B cell (primary cell): ENCODE data around the gene DUSP11. TPM values are rescaled to one million over a fixed set of nuclear protein-coding genes. Genes with fewer than 3 reads are reported as not detected.
"Not testable (repeated sequence)": the region's sequence is repeated elsewhere in the genome, so short reads cannot be mapped to it uniquely, and the experiment has no call there.

Experiments used
- ATAC-seq: fragments of 200-7000 bp; cut with Tn5 transposase; one replicate; pipeline ENCODE4 v1.10.0; 2021; ENCODE audit warnings: low read depth, mild to moderate bottlenecking, moderate number of reproducible peaks, moderate library complexity
- CTCF ChIA-PET: fragments of 350-600 bp; sonication (Branson Sonifier 250); formaldehyde crosslinking; loops from one replicate; lab custom pipeline; 2021; ENCODE audit warnings: antibody characterized with exemption, inconsistent platforms; lab: Charles Lee
- POLR2A ChIA-PET: fragments of 350-600 bp; sonication (Branson Sonifier 250); formaldehyde crosslinking; loops from one replicate; lab custom pipeline; 2021; ENCODE audit warnings: antibody characterized with exemption; lab: Charles Lee
- DNase-seq: peaks from one replicate; pipeline ENCODE4 v3.0.0; 2013
- H2AFZ ChIP-seq: 2 replicates; pipeline ENCODE4 v1.6.1; 2012; ENCODE audit warnings: mild to moderate bottlenecking, low read depth, low read length; ENCODE audit not compliant: insufficient read depth, poor library complexity, severe bottlenecking
- H3K27ac ChIP-seq, 2 donors: 1 replicate in 1 of 2; 2 replicates in 1 of 2; pipeline ENCODE4 v1.5.1; 2012 to 2013; ENCODE audit warnings: low read length in 2 of 2, mild to moderate bottlenecking in 2 of 2, moderate library complexity in 1 of 2
- H3K27me3 ChIP-seq, 4 experiments: fragments of 200-600 bp in 1 of 4; sonication (generic) in 1 of 4; replicated peaks in 1 of 4; 1 replicate in 2 of 4; 2 replicates in 2 of 4; pipeline versions ENCODE4 v1.6.1 to v1.7.0; 2013 to 2016; ENCODE audit warnings: low read length in 3 of 4, mild to moderate bottlenecking in 2 of 4, mixed read lengths in 1 of 4, moderate library complexity in 1 of 4; ENCODE audit not compliant: insufficient read depth in 4 of 4, control insufficient read depth in 3 of 4; ENCODE audit errors: control extremely low read depth in 1 of 4
- H3K36me3 ChIP-seq, 2 experiments: replicated peaks in 1 of 2; 1 replicate in 1 of 2; 2 replicates in 1 of 2; pipeline versions ENCODE4 v1.6.1 to v1.7.1; 2013; ENCODE audit warnings: low read length in 1 of 2; ENCODE audit not compliant: insufficient read depth in 2 of 2, control insufficient read depth in 1 of 2; ENCODE audit errors: control extremely low read depth in 1 of 2, extremely low read depth in 1 of 2
- H3K4me1 ChIP-seq, 2 donors: fragments of 200-600 bp in 1 of 2; sonication (generic) in 1 of 2; 1 replicate in 1 of 2; 2 replicates in 1 of 2; pipeline versions ENCODE4 v1.5.1 to v1.6.1; 2013 to 2017; ENCODE audit warnings: low read length in 2 of 2; ENCODE audit not compliant: control insufficient read depth in 2 of 2, insufficient read depth in 2 of 2
- H3K4me2 ChIP-seq: replicated peaks from 2 replicates; pipeline ENCODE3; 2012; ENCODE audit warnings: mild to moderate bottlenecking, low read depth, low read length; ENCODE audit not compliant: poor library complexity, severe bottlenecking
- H3K4me3 ChIP-seq, 5 experiments: fragments of 200-600 bp in 1 of 5; sonication (generic) in 1 of 5; 1 replicate in 3 of 5; 2 replicates in 2 of 5; pipeline versions ENCODE4 v1.5.1 to v1.7.0; 2011 to 2016; ENCODE audit warnings: low read length in 4 of 5, mild to moderate bottlenecking in 4 of 5, low read depth in 2 of 5, control low read depth in 1 of 5, moderate library complexity in 1 of 5; ENCODE audit not compliant: insufficient read depth in 1 of 5; ENCODE audit errors: control extremely low read depth in 1 of 5, extremely low read depth in 1 of 5
- H3K79me2 ChIP-seq: fragments of 200-600 bp; sonication (generic); one replicate; pipeline ENCODE4 v1.6.0; 2016; ENCODE audit warnings: low read length; ENCODE audit not compliant: control insufficient read depth, insufficient read depth
- H3K9ac ChIP-seq: fragments of 200-600 bp; sonication (generic); 2 replicates; pipeline ENCODE4 v1.6.1; 2017; ENCODE audit warnings: mild to moderate bottlenecking, low read length, moderate library complexity
- H3K9me3 ChIP-seq, 3 donors: one replicate each; pipeline versions ENCODE4 v1.6.1 to v1.7.1; 2013; ENCODE audit warnings: low read length in 2 of 3; ENCODE audit not compliant: control insufficient read depth in 2 of 3, insufficient read depth in 1 of 3; ENCODE audit errors: control extremely low read depth in 1 of 3
- H4K20me1 ChIP-seq: 2 replicates; pipeline ENCODE4 v1.6.0; 2012; ENCODE audit warnings: mild to moderate bottlenecking, low read length; ENCODE audit not compliant: insufficient read depth, control insufficient read depth, poor library complexity, severe bottlenecking
- H3K27ac Mint-ChIP-seq: one replicate; pipeline ENCODE4 v1.8.0; 2021; ENCODE audit warnings: mixed read lengths
- H3K27me3 Mint-ChIP-seq: one replicate; pipeline ENCODE4 v1.8.0; 2021; ENCODE audit warnings: mixed read lengths
- H3K4me1 Mint-ChIP-seq: one replicate; pipeline ENCODE4 v1.8.0; 2021; ENCODE audit warnings: mixed read lengths
- H3K4me3 Mint-ChIP-seq: one replicate; pipeline ENCODE4 v1.8.0; 2021; ENCODE audit warnings: mixed read lengths
- H3K9me3 Mint-ChIP-seq: one replicate; pipeline ENCODE4 v1.8.0; 2022; ENCODE audit warnings: mixed read lengths; ENCODE audit not compliant: insufficient read depth
- CTCF ChIP-seq: fragments of 200-600 bp; IDR thresholded peaks from one replicate; pipeline ENCODE4 v1.8.0; 2022; ENCODE audit warnings: antibody characterized with exemption, mild to moderate bottlenecking
- EZH2 ChIP-seq: IDR thresholded peaks from 2 replicates; pipeline ENCODE4 v1.6.1; 2012; ENCODE audit warnings: borderline replicate concordance, low read depth, mild to moderate bottlenecking, moderate library complexity, low read length; ENCODE audit not compliant: insufficient read depth, poor library complexity, severe bottlenecking
- WGBS: methylation state at CpG from one replicate; pipeline ENCODE4 v1.1.5; 2013; ENCODE audit warnings: missing lambda C conversion rate; ENCODE audit not compliant: insufficient coverage; 5-methylcytosine and 5-hydroxymethylcytosine counted together
- intact Hi-C: fragments of 100-400 bp; cut with micrococcal nuclease; formaldehyde crosslinking; loops from one replicate; pipeline ENCODE4 v1.10.0; 2022
- polyA plus RNA-seq: library from polyadenylated mRNA; depleted of rRNA; stranded (reverse); fragments of >200 nt; gene quantifications from 2 replicates; pipeline ENCODE4 v1.2.3, GENCODE V29; 2012
- total RNA-seq, 2 donors: library from RNA; stranded (reverse); fragments of 120-200 nt in 1 of 2; gene quantifications; 1 replicate in 1 of 2; 2 replicates in 1 of 2; pipeline versions ENCODE4 v1.2.3 to v1.2.4, GENCODE V29; 2013 to 2022

DUSP11 gene
- total and polyA plus RNA-seq, 2 donors (not counting 1 experiment from before 2014, with no cell fraction given) = 16.0 to 42.2 TPM

- no peaks in the 10 kb centered on the region for H3K4me1 ChIP-seq
- no peaks in the 10 kb centered on the region for H3K9me3 Mint-ChIP-seq
- no peak for ATAC-seq
- H3K27ac ChIP-seq = no peak overlapping the region
- H4K20me1 ChIP-seq = no peaks in the 10 kb centered on the region
- no peak overlapping the region for H2AFZ ChIP-seq
- no peak overlapping the region for H3K4me3 Mint-ChIP-seq
- H3K79me2 ChIP-seq = no peaks in the 10 kb centered on the region
- intact Hi-C loops = no loop called here
- no peak for TF ChIP-seq EZH2
- no peak for TF ChIP-seq CTCF
- no peak overlapping the region for H3K4me3 ChIP-seq
- H3K27ac Mint-ChIP-seq = no peak overlapping the region
- DNase-seq = no peak
- H3K9ac ChIP-seq = no peak overlapping the region
- H3K27me3 ChIP-seq = peaks cover 0 to 7% (median 0%) of the 10 kb centered on the region in 4 experiments
- ChIA-PET CTCF (interaction anchor here (2.3 kb wide), 1 partner anchor 12 kb away, joined by 10 read pairs; no protein-coding TSS in a partner anchor), POLR2A (no interaction called here)
- no peaks in the 10 kb centered on the region for H3K4me1 Mint-ChIP-seq
- H3K36me3 ChIP-seq = no peaks in the 10 kb centered on the region
- no peaks in the 10 kb centered on the region for H3K9me3 ChIP-seq
- no peak overlapping the region for H3K4me2 ChIP-seq
- peaks cover 13% of the 10 kb centered on the region for H3K27me3 Mint-ChIP-seq
These were observed 32.7 kb upstream of the DUSP11 start for GRCh38 chr2:73812635-73813034.

GRCh38 chr2:73811878-73812277 is 32.0 kb upstream of the DUSP11 start:
- Histone ChIP-seq H3K9me3 (no peaks in the 10 kb centered on the region), H3K9ac (no peak overlapping the region), H4K20me1 (no peaks in the 10 kb centered on the region), H3K36me3 (no peaks in the 10 kb centered on the region), H3K27ac (no peak overlapping the region), H3K4me2 (no peak overlapping the region), H3K27me3 (peaks cover 0 to 7% (median 0%) of the 10 kb centered on the region in 4 experiments), H2AFZ (no peak overlapping the region), H3K4me1 (no peaks in the 10 kb centered on the region), H3K79me2 (no peaks in the 10 kb centered on the region), H3K4me3 (no peak overlapping the region)
- Mint-ChIP-seq H3K27me3 (peaks cover 13% of the 10 kb centered on the region), H3K9me3 (no peaks in the 10 kb centered on the region), H3K4me1 (no peaks in the 10 kb centered on the region), H3K27ac (no peak overlapping the region), H3K4me3 (no peak overlapping the region)
- POLR2A ChIA-PET = no interaction called here
- DNase-seq (no peak), ATAC-seq (no peak)
- CTCF ChIA-PET = interaction anchor here (0.6 to 2.3 kb wide), 4 partner anchors 12 to 523 kb away, joined by 3 to 10 read pairs (median 4); no protein-coding TSS in a partner anchor
- intact Hi-C loops = no loop called here
- no peak for TF ChIP-seq CTCF
- no peak for TF ChIP-seq EZH2

DNA sequence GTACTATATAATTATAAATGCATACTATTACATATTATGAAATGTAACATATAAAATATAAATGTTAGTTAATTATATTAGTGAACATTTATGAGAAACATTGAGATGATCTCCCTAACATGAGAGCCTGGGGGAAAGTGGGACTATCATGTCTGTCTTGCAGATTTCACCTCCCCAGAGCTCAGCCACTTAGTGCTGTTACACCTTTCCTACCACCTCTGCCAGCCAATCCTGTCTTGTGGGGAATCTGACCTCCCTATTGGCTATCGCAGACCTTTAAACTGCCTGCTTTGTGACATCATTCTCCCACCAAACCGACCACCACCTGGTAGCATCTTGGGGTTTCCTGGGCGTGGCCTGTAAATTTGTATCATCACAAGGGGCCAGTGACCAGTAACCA is 4.0 kb upstream of the DUSP11 start, which contains the start of gene C2orf78:
Gene C2orf78, plus strand, starts transcription at position 301 of the 400 bp plus-strand sequence. CDS start 127 bp downstream, outside the sequence.
- ATAC-seq, H3K4me1 ChIP-seq, H3K27me3 ChIP-seq, intact Hi-C loops, H3K27ac ChIP-seq, H3K27me3 Mint-ChIP-seq, H3K4me3 Mint-ChIP-seq, H3K9me3 Mint-ChIP-seq, POLR2A ChIA-PET, H3K9me3 ChIP-seq, DNase-seq, CTCF ChIA-PET, H3K4me3 ChIP-seq, H4K20me1 ChIP-seq, H3K9ac ChIP-seq, H3K36me3 ChIP-seq, H2AFZ ChIP-seq, H3K27ac Mint-ChIP-seq, H3K4me2 ChIP-seq: not testable (repeated sequence)
- no CpG with 5 or more reads among the region's 3 CpGs for WGBS
- peaks cover 20% of the 10 kb centered on the region for H3K79me2 ChIP-seq
- peaks cover 11% of the 10 kb centered on the region for H3K4me1 Mint-ChIP-seq
